ENCODE results near the gene PRR5.

DNA sequence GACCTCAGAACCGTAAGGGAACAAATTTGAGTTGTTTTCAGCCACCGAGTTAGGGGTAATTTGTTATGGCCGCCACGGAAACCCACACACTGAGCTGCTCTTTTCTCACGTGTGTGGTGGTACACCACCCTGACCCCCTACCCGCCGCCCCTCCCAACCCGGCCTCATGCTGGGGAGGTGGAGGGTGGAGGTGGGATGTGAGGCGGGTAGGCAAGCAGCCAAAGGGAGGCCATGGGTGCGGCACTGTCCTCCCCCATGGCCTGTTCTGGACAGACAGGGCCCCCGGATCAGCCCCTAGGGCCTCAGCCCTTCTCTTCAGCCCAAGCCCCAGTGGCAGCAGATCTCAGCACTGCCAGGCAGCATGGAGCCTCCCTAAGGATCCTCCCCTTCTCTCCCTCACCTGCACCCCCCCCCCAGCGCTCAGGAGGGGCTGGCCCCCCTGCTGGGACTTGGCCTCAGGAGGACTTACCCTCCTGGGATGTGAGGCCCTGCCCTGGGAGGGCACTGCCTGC lies 7.9 kb downstream of the PRR5 start:
- TF ChIP-seq, protein P1, sequence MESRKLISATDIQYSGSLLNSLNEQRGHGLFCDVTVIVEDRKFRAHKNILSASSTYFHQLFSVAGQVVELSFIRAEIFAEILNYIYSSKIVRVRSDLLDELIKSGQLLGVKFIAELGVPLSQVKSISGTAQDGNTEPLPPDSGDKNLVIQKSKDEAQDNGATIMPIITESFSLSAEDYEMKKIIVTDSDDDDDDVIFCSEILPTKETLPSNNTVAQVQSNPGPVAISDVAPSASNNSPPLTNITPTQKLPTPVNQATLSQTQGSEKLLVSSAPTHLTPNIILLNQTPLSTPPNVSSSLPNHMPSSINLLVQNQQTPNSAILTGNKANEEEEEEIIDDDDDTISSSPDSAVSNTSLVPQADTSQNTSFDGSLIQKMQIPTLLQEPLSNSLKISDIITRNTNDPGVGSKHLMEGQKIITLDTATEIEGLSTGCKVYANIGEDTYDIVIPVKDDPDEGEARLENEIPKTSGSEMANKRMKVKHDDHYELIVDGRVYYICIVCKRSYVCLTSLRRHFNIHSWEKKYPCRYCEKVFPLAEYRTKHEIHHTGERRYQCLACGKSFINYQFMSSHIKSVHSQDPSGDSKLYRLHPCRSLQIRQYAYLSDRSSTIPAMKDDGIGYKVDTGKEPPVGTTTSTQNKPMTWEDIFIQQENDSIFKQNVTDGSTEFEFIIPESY (IDR thresholded peaks at IDR 0.05): no peak
- TF ChIP-seq SP1 (IDR thresholded peaks at IDR 0.05) (no peak), TAF1 (conservative IDR thresholded peaks at IDR 0.05) (no peak), JUND (IDR thresholded peaks at IDR 0.05) (no peak), RXRA (IDR thresholded peaks at IDR 0.05) (no peak), RAD21 (IDR thresholded peaks at IDR 0.05) (no peak), NR2F2 (IDR thresholded peaks at IDR 0.05) (no peak), YY1 (IDR thresholded peaks at IDR 0.05) (no peak)
- TF ChIP-seq, protein P2, sequence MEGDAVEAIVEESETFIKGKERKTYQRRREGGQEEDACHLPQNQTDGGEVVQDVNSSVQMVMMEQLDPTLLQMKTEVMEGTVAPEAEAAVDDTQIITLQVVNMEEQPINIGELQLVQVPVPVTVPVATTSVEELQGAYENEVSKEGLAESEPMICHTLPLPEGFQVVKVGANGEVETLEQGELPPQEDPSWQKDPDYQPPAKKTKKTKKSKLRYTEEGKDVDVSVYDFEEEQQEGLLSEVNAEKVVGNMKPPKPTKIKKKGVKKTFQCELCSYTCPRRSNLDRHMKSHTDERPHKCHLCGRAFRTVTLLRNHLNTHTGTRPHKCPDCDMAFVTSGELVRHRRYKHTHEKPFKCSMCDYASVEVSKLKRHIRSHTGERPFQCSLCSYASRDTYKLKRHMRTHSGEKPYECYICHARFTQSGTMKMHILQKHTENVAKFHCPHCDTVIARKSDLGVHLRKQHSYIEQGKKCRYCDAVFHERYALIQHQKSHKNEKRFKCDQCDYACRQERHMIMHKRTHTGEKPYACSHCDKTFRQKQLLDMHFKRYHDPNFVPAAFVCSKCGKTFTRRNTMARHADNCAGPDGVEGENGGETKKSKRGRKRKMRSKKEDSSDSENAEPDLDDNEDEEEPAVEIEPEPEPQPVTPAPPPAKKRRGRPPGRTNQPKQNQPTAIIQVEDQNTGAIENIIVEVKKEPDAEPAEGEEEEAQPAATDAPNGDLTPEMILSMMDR (IDR thresholded peaks at IDR 0.05; ENCODE audit: low read depth, low read length, missing input control): no peak
- TF ChIP-seq, protein P3, sequence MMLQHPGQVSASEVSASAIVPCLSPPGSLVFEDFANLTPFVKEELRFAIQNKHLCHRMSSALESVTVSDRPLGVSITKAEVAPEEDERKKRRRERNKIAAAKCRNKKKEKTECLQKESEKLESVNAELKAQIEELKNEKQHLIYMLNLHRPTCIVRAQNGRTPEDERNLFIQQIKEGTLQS (IDR thresholded peaks at IDR 0.05): no peak
